ENCODE data around the gene PAPPA.

PAPPA gene

DNA sequence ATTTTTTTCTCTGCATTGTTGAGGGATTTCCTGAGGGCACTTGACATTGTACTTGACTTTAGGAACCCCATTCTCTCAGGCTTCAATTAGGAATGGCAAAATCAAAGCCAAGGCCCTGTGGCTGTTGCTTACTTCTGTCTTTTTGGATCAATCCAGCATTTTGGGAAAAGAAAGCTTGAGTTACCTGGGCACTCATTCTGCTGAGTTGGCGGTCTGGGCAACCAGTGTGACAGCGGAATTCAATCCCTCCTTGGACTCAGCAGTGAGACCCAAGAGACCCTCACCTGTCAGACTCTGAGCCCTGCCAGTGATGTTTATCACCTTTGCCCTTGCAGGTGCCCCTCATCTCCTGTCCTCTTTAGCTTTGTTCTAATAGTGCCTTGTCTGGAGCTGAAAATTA lies 225.3 kb downstream of the PAPPA start:
- H3K36me3 ChIP-seq (ENCODE audit: control insufficient read depth in 2 of 2, insufficient read depth in 1 of 2, low read length in 2 of 2), result no peaks in the 10 kb centered on the region
- no peaks in the 10 kb centered on the region for H3K4me1 ChIP-seq (ENCODE audit: control insufficient read depth, insufficient read depth, low read length)
- no peak overlapping the region for H3K27ac ChIP-seq (ENCODE audit: extremely low read depth, low read depth, low read length)
- TF ChIP-seq ZNF776 (tag by site-specific recombination; IDR thresholded peaks at IDR 0.05; ENCODE audit: borderline replicate concordance) (no peak), ZNF18 (tag by site-specific recombination; IDR thresholded peaks at IDR 0.05) (no peak), ZNF366 (tag by site-specific recombination; conservative IDR thresholded peaks at IDR 0.05) (no peak), IKZF3 (tag by site-specific recombination; IDR thresholded peaks at IDR 0.05) (no peak), GLIS2 (tag by site-specific recombination; IDR thresholded peaks at IDR 0.05) (no peak), ZNF664 (tag by site-specific recombination; IDR thresholded peaks at IDR 0.05) (no peak), ZNF660 (tag by site-specific recombination; IDR thresholded peaks at IDR 0.05) (no peak), ZNF133 (tag by site-specific recombination; IDR thresholded peaks at IDR 0.05) (no peak), ZSCAN16 (tag by site-specific recombination; IDR thresholded peaks at IDR 0.05) (no peak), ZFP3 (tag by site-specific recombination; IDR thresholded peaks at IDR 0.05; ENCODE audit: low read depth) (no peak), TRIM28 (IDR thresholded peaks at IDR 0.05; ENCODE audit: borderline replicate concordance, low read length) (no peak), ZNF214 (tag by site-specific recombination; IDR thresholded peaks at IDR 0.05; ENCODE audit: borderline replicate concordance) (no peak), ZNF37A (tag by site-specific recombination; IDR thresholded peaks at IDR 0.05) (no peak), ZNF830 (tag by site-specific recombination; IDR thresholded peaks at IDR 0.05; ENCODE audit: low read depth) (no peak), ZNF843 (tag by site-specific recombination; IDR thresholded peaks at IDR 0.05) (no peak), ZNF549 (tag by site-specific recombination; IDR thresholded peaks at IDR 0.05) (no peak)
- ChIA-PET CTCF (interaction anchor here (0.6 to 0.7 kb wide), 2 partner anchors 12 to 798 kb away, joined by 3 read pairs; no protein-coding TSS in a partner anchor), POLR2A (no interaction called here)
- H3K9me3 ChIP-seq (ENCODE audit: control insufficient read depth, insufficient read depth, low read depth, low read length), result no peaks in the 10 kb centered on the region
- no peak overlapping the region for H3K4me3 ChIP-seq (ENCODE audit: low read depth, low read length)

- H3K36me3 ChIP-seq (ENCODE audit: control insufficient read depth in 2 of 2, insufficient read depth in 1 of 2, low read length in 2 of 2), result no peaks in the 10 kb centered on the region
- ChIA-PET POLR2A (interaction anchor here (0.6 kb wide), 1 partner anchor 218 kb away, joined by 3 read pairs; no protein-coding TSS in a partner anchor), CTCF (interaction anchor here (0.6 to 0.7 kb wide), 3 partner anchors 35 to 648 kb away, joined by 3 to 5 read pairs (median 3); no protein-coding TSS in a partner anchor)
- H3K27ac ChIP-seq (ENCODE audit: extremely low read depth, low read depth, low read length), result no peak overlapping the region
- no peaks in the 10 kb centered on the region for H3K9me3 ChIP-seq (ENCODE audit: control insufficient read depth, insufficient read depth, low read depth, low read length)
- TF ChIP-seq ZSCAN5A (tag by site-specific recombination; IDR thresholded peaks at IDR 0.05) (no peak), ZBTB7A (tag by site-specific recombination; IDR thresholded peaks at IDR 0.05; ENCODE audit: low read depth) (no peak), ZNF423 (tag by site-specific recombination; IDR thresholded peaks at IDR 0.05) (no peak), ZFP69B (tag by site-specific recombination; IDR thresholded peaks at IDR 0.05) (no peak), ZNF776 (tag by site-specific recombination; IDR thresholded peaks at IDR 0.05; ENCODE audit: borderline replicate concordance) (no peak), ZNF701 (tag by site-specific recombination; IDR thresholded peaks at IDR 0.05) (no peak), ZNF18 (tag by site-specific recombination; IDR thresholded peaks at IDR 0.05) (no peak), ZNF280C (tag by site-specific recombination; IDR thresholded peaks at IDR 0.05) (no peak), ZSCAN16 (tag by site-specific recombination; IDR thresholded peaks at IDR 0.05) (no peak)
- TF ChIP-seq, protein P1, sequence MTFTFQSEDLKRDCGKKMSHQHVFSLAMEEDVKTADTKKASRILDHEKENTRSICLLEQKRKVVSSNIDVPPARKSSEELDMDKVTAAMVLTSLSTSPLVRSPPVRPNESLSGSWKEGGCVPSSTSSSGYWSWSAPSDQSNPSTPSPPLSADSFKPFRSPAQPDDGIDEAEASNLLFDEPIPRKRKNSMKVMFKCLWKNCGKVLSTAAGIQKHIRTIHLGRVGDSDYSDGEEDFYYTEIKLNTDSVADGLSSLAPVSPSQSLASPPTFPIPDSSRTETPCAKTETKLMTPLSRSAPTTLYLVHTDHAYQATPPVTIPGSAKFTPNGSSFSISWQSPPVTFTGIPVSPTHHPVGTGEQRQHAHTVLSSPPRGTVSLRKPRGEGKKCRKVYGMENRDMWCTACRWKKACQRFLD (tag by site-specific recombination; IDR thresholded peaks at IDR 0.05), result no peak
- no peak overlapping the region for H3K4me3 ChIP-seq (ENCODE audit: low read depth, low read length)
- H3K4me1 ChIP-seq (ENCODE audit: control insufficient read depth, insufficient read depth, low read length), result no peaks in the 10 kb centered on the region
Observed at GRCh38 chr9:116379821-116380220, 226.2 kb downstream of the PAPPA start.

Measured in HEK293 (cell line).